Naive thymus-derived CD8-positive, alpha-beta T cell (primary cell): ENCODE results near the gene RORC. TPM values are rescaled to one million over a fixed set of nuclear protein-coding genes. Genes with fewer than 3 reads are reported as not detected.

Experiments used
- polyA plus RNA-seq, 3 donors: library from polyadenylated mRNA; unstranded; fragments of 300-500 nt; fragmentation: Illumina TruSeq; gene quantifications; one replicate each; pipeline ENCODE4 v1.2.3, GENCODE V29; 2021
- total RNA-seq, 8 experiments: library from RNA in 2 of 8; stranded (reverse) in 2 of 8; gene quantifications; one replicate each; pipeline ENCODE4 v1.2.3 and lab custom pipeline; 2021 to 2026

Gene RORC
- total and polyA plus RNA-seq, 5 experiments from 2014 or later, result 0.06 TPM; not detected in 4

Other genes starting within 250 kb of the RORC start
- 10 to 100 TPM; 32.8 to 33.3 TPM for gene SNX27, start 219.8 kb downstream of the RORC start, total RNA-seq
- 10 to 100 TPM in 1 of 3 donors, 1 to 10 TPM in 2; 8.3 to 12.2 (median 9.1) TPM for gene SNX27, start 219.8 kb downstream of the RORC start, polyA plus RNA-seq
- not detected for gene CELF3, start 115.0 kb downstream of the RORC start, total RNA-seq
- gene CELF3, start 115.0 kb downstream of the RORC start, polyA plus RNA-seq, result not detected
- gene RIIAD1, start 110.3 kb downstream of the RORC start, total RNA-seq, result not detected
- gene RIIAD1, start 110.3 kb downstream of the RORC start, polyA plus RNA-seq, result not detected
- 100 to 1,000 TPM in 1 of 2 experiments, 10 to 100 TPM in 1; 97.9 to 110 TPM for gene MRPL9, start 68.3 kb downstream of the RORC start, total RNA-seq
- gene MRPL9, start 68.3 kb downstream of the RORC start, polyA plus RNA-seq, result 100 to 1,000 TPM; 125 to 137 (median 127) TPM
- 10 to 100 TPM; 20.5 to 23.2 TPM for gene TDRKH, start 41.3 kb downstream of the RORC start, total RNA-seq
- gene TDRKH, start 41.3 kb downstream of the RORC start, polyA plus RNA-seq, result 10 to 100 TPM; 14.7 to 15.9 (median 14.9) TPM
- gene LINGO4, start 26.4 kb downstream of the RORC start, total RNA-seq, result not detected
- not detected for gene LINGO4, start 26.4 kb downstream of the RORC start, polyA plus RNA-seq
- under 1 TPM in 1 of 2 experiments, not detected in 1; 0.21 TPM for gene C2CD4D, start 8.0 kb upstream of the RORC start, total RNA-seq
- under 1 TPM; 0.19 to 0.65 (median 0.26) TPM for gene C2CD4D, start 8.0 kb upstream of the RORC start, polyA plus RNA-seq
- gene THEM5, start 21.9 kb upstream of the RORC start, total RNA-seq, result not detected
- gene THEM5, start 21.9 kb upstream of the RORC start, polyA plus RNA-seq, result not detected
- gene THEM4, start 77.7 kb upstream of the RORC start, total RNA-seq, result 100 to 1,000 TPM; 154 to 166 TPM
- 100 to 1,000 TPM in 2 of 3 donors, 10 to 100 TPM in 1; 82.2 to 116 (median 103) TPM for gene THEM4, start 77.7 kb upstream of the RORC start, polyA plus RNA-seq
- 100 to 1,000 TPM; 198 to 212 TPM for gene S100A10, start 162.1 kb upstream of the RORC start, total RNA-seq
- 100 to 1,000 TPM; 629 to 783 (median 630) TPM for gene S100A10, start 162.1 kb upstream of the RORC start, polyA plus RNA-seq
- gene S100A11, start 205.2 kb upstream of the RORC start, total RNA-seq, result 10 to 100 TPM; 88.6 to 95.4 TPM
- 100 to 1,000 TPM in 1 of 3 donors, 10 to 100 TPM in 2; 62.0 to 124 (median 74.6) TPM for gene S100A11, start 205.2 kb upstream of the RORC start, polyA plus RNA-seq